GM23248 (cell line): ENCODE data around the gene RNF175. TPM values are rescaled to one million over a fixed set of nuclear protein-coding genes. Genes with fewer than 3 reads are reported as not detected.

ENCODE experiments used
- DNase-seq: peaks from one replicate; pipeline ENCODE4 v3.0.0-alpha.2; 2015
- H2AFZ ChIP-seq: fragments of 200-600 bp; sonication (generic); 2 replicates; pipeline ENCODE4 v1.6.1; 2016; ENCODE audit warnings: antibody characterized with exemption
- H3F3A ChIP-seq: fragments of 200-600 bp; sonication (generic); 2 replicates; pipeline ENCODE4 v1.6.1; 2016; ENCODE audit warnings: mild to moderate bottlenecking, antibody characterized with exemption, mixed run types; ENCODE audit not compliant: insufficient read depth
- H3K27ac ChIP-seq: fragments of 200-600 bp; sonication (generic); 2 replicates; pipeline ENCODE4 v1.5.1; 2016; ENCODE audit warnings: mild to moderate bottlenecking
- H3K27me3 ChIP-seq: fragments of 200-600 bp; sonication (generic); replicated peaks from 2 replicates; pipeline ENCODE4 v1.6.1; 2016; ENCODE audit warnings: mild to moderate bottlenecking; ENCODE audit not compliant: insufficient read depth
- H3K36me3 ChIP-seq: fragments of 200-600 bp; sonication (generic); 2 replicates; pipeline ENCODE4 v1.6.1; 2016; ENCODE audit warnings: low read depth, mild to moderate bottlenecking
- H3K4me1 ChIP-seq: fragments of 200-600 bp; sonication (generic); 2 replicates; pipeline ENCODE4 v1.6.1; 2016; ENCODE audit warnings: mild to moderate bottlenecking; ENCODE audit not compliant: insufficient read depth
- H3K4me2 ChIP-seq: fragments of 200-600 bp; sonication (generic); one replicate; pipeline ENCODE4 v1.6.1; 2016; ENCODE audit warnings: mild to moderate bottlenecking; ENCODE audit not compliant: unreplicated experiment
- H3K4me3 ChIP-seq: fragments of 200-600 bp; sonication (generic); 2 replicates; pipeline ENCODE4 v1.5.1; 2016; ENCODE audit warnings: mild to moderate bottlenecking
- H3K79me2 ChIP-seq: fragments of 200-600 bp; sonication (generic); 2 replicates; pipeline ENCODE4 v1.6.1; 2016; ENCODE audit warnings: mild to moderate bottlenecking; ENCODE audit not compliant: insufficient read depth
- H3K9ac ChIP-seq: fragments of 200-600 bp; sonication (generic); 2 replicates; pipeline ENCODE4 v1.6.1; 2016; ENCODE audit warnings: mild to moderate bottlenecking
- H3K9me2 ChIP-seq: fragments of 200-600 bp; sonication (generic); 2 replicates; pipeline ENCODE4 v1.6.1; 2016; ENCODE audit warnings: mixed run types, mild to moderate bottlenecking, moderate library complexity; ENCODE audit not compliant: insufficient read depth
- H3K9me3 ChIP-seq: fragments of 200-600 bp; sonication (generic); one replicate; pipeline ENCODE4 v1.6.1; 2017; ENCODE audit warnings: low read depth
- H4K20me1 ChIP-seq: fragments of 200-600 bp; sonication (generic); 2 replicates; pipeline ENCODE4 v1.6.0; 2016; ENCODE audit not compliant: insufficient read depth
- EZH2 ChIP-seq: fragments of 200-600 bp; sonication (generic); IDR thresholded peaks from 2 replicates; pipeline ENCODE4 v1.6.1; 2018; ENCODE audit warnings: antibody characterized with exemption, mild to moderate bottlenecking; ENCODE audit not compliant: insufficient read depth, poor library complexity, severe bottlenecking
- EZH2phosphoT487 ChIP-seq: fragments of 200-600 bp; sonication (generic); IDR thresholded peaks from 2 replicates; pipeline ENCODE4 v1.6.1; 2018; ENCODE audit warnings: antibody characterized with exemption, moderate library complexity, mild to moderate bottlenecking, low read depth; ENCODE audit not compliant: insufficient read depth
- WGBS, 2 experiments: methylation state at CpG; one replicate each; pipeline ENCODE4 v1.1.6; 2015 to 2017; ENCODE audit warnings: low lambda C conversion rate in 2 of 2, low coverage in 1 of 2; ENCODE audit errors: missing lambda C conversion rate in 2 of 2; 5-methylcytosine and 5-hydroxymethylcytosine counted together
- in situ Hi-C: fragments of 300-500 bp; cut with MboI; formaldehyde crosslinking; loops from 2 replicates; pipeline ENCODE4 v1.15.0; 2020
- polyA plus RNA-seq: library from polyadenylated mRNA; unstranded; fragments of >200 nt; fragmentation: Nextera tagmentation; extraction: Ambion mirVana; gene quantifications from 2 replicates; pipeline ENCODE4 v1.2.1, GENCODE V29; 2016
- total RNA-seq: library from RNA; depleted of rRNA; stranded (reverse); fragments of >200 nt; shearing (Covaris generic); gene quantifications from 2 replicates; pipeline ENCODE4 v1.2.3, GENCODE V29; 2014; rRNA removed

Gene RNF175
- not detected in 2 replicates for total RNA-seq
- not detected in 2 replicates for polyA plus RNA-seq

- peaks cover 29% of the 10 kb centered on the region for H3K27me3 ChIP-seq
These were observed at the start of gene RNF175 for GRCh38 chr4:153759407-153760316. Gene RNF175 (minus strand): TSS chr4:153760024. CDS start chr4:153759862, 162 bp downstream.

DNA sequence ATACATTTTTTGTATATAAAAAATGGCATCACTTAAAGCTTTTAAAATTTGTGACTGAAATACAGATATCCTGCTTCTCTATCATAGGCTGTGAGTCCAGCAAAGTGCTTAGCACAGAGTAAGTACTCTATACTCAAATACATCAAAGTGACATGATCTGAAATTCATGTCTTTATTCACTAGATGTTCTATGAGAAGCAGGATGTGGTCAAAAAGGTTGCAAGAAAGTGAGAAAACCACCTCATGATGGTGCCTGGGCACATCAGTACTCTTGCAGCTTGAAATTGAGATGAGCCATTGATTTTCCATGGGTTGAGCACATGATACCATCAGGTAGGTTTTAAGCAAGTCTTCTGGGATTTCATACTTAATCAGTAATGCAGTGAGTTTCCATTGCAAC lies 49.5 kb upstream of the RNF175 start:
- Histone ChIP-seq H3K4me1 (no peaks in the 10 kb centered on the region), H3K4me3 (no peak overlapping the region), H3F3A (no peaks in the 10 kb centered on the region), H3K4me2 (no peak overlapping the region), H3K9ac (no peak overlapping the region), H3K9me2 (no peaks in the 10 kb centered on the region), H2AFZ (no peak overlapping the region), H3K27ac (no peak overlapping the region), H3K9me3 (no peaks in the 10 kb centered on the region), H3K79me2 (no peaks in the 10 kb centered on the region), H3K36me3 (no peaks in the 10 kb centered on the region), H3K27me3 (peaks cover 6% of the 10 kb centered on the region), H4K20me1 (no peaks in the 10 kb centered on the region)
- in situ Hi-C loops, result no loop called here
- DNase-seq, result no peak
- no peak for TF ChIP-seq EZH2phosphoT487
- no peak for TF ChIP-seq EZH2

More at GRCh38 chr4:153759407-153760316, at the start of gene RNF175:
- H2AFZ ChIP-seq, result peak within 1 kb of the TSS; percentile 81
- 2 to 5% methylated on average over 32 to 53 of the region's 76 CpGs for WGBS, 2 experiments
- no peaks in the 10 kb centered on the region for H3K4me1 ChIP-seq
- H3K79me2 ChIP-seq, result no peaks in the 10 kb centered on the region
- in situ Hi-C loops, result loop anchor here (25.0 kb wide), 1 partner anchor 422 kb away; the partner anchor contains the start of gene MND1
- H3K9me3 ChIP-seq, result no peaks in the 10 kb centered on the region
- no peak for TF ChIP-seq EZH2
- TF ChIP-seq EZH2phosphoT487, result no peak
- no peaks in the 10 kb centered on the region for H4K20me1 ChIP-seq
- no peaks in the 10 kb centered on the region for H3F3A ChIP-seq
- peak; percentile 31 for DNase-seq
- H3K4me3 ChIP-seq, result peak within 1 kb of the TSS; percentile 68
- no peak within 1 kb of the TSS for H3K27ac ChIP-seq
- H3K36me3 ChIP-seq, result no peaks in the 10 kb centered on the region
- no peak within 1 kb of the TSS for H3K9ac ChIP-seq
- H3K4me2 ChIP-seq, result peak within 1 kb of the TSS; percentile 76
- H3K9me2 ChIP-seq, result no peaks in the 10 kb centered on the region

GRCh38 chr4:153808175-153808574 lies 48.4 kb upstream of the RNF175 start:
- TF ChIP-seq EZH2phosphoT487, result no peak
- no peak for TF ChIP-seq EZH2
- in situ Hi-C loops, result no loop called here
- H3K79me2 ChIP-seq, result no peaks in the 10 kb centered on the region
- no peak overlapping the region for H3K27ac ChIP-seq
- no peak for DNase-seq
- no peaks in the 10 kb centered on the region for H3F3A ChIP-seq
- H3K36me3 ChIP-seq, result no peaks in the 10 kb centered on the region
- no peak overlapping the region for H2AFZ ChIP-seq
- H3K27me3 ChIP-seq, result no peaks in the 10 kb centered on the region; the same call in 1 of the 2 replicates
- H3K9me2 ChIP-seq, result no peaks in the 10 kb centered on the region
- H3K4me1 ChIP-seq, result no peaks in the 10 kb centered on the region
- no peak overlapping the region for H3K4me2 ChIP-seq
- no peaks in the 10 kb centered on the region for H4K20me1 ChIP-seq
- H3K9me3 ChIP-seq, result no peaks in the 10 kb centered on the region
- H3K9ac ChIP-seq, result no peak overlapping the region
- WGBS, 2 experiments, result 84 to 88% methylated on average over 1 of the region's 1 CpG
- H3K4me3 ChIP-seq, result no peak overlapping the region

DNA sequence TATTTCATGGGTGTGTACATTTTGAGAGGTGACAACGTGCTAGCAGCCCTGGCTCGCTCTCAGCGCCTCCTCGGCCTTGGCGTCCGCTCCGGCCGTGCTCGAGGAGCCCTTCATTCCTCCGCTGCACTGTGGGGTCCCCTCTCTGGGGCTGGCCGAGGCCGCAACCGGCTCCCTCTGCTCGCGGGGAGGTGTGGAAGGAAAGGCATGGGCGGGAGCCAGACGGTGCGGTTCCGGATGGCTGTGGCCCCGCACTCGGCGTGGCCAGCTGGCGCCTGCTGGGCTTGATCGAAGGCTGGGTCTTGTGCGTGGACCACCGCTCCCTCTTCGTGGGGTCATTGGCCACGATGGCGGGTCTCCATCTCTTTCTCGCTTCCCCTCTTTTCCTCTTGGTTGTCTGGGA lies 46.2 kb upstream of the RNF175 start:
- Histone ChIP-seq H3F3A (no peaks in the 10 kb centered on the region), H2AFZ (no peak overlapping the region), H3K36me3 (no peaks in the 10 kb centered on the region), H3K4me3 (no peak overlapping the region), H4K20me1 (no peaks in the 10 kb centered on the region), H3K9me2 (no peaks in the 10 kb centered on the region), H3K27me3 (no peaks in the 10 kb centered on the region), H3K4me1 (no peaks in the 10 kb centered on the region), H3K9ac (no peak overlapping the region), H3K4me2 (no peak overlapping the region), H3K27ac (no peak overlapping the region), H3K9me3 (no peaks in the 10 kb centered on the region), H3K79me2 (no peaks in the 10 kb centered on the region)
- in situ Hi-C loops, result no loop called here
- DNase-seq, result no peak
- WGBS, 2 experiments, result 81 to 84% methylated on average over 19 to 30 of the region's 30 CpGs
- TF ChIP-seq EZH2phosphoT487 (no peak), EZH2 (no peak)
